K562 (cell line): Measurements from ENCODE around the gene CABP7. TPM values are rescaled to one million over a fixed set of nuclear protein-coding genes. Genes with fewer than 3 reads are reported as not detected.

Source experiments
- C11orf30 ChIP-seq: fragments of 450-650 bp; IDR thresholded peaks from 2 replicates; pipeline ENCODE4 v1.6.1; 2016; ENCODE audit warnings: low read depth, mild to moderate bottlenecking
- DDX20 ChIP-seq: fragments of 450-650 bp; IDR thresholded peaks from 2 replicates; pipeline ENCODE4 v1.6.1; 2016; ENCODE audit warnings: missing genetic modification characterization, low read depth, mild to moderate bottlenecking, missing compliant biosample characterization, moderate library complexity
- MAFG ChIP-seq: fragments of 450-650 bp; conservative IDR thresholded peaks from 2 replicates; pipeline ENCODE4 v1.6.1; 2016; ENCODE audit warnings: missing genetic modification characterization, missing compliant biosample characterization
- NCOA6 ChIP-seq: fragments of 450-650 bp; IDR thresholded peaks from 2 replicates; pipeline ENCODE4 v1.6.1; 2017; ENCODE audit warnings: mild to moderate bottlenecking
- NFE2L1 ChIP-seq: fragments of 450-650 bp; IDR thresholded peaks from 2 replicates; pipeline ENCODE4 v1.6.1; 2016; ENCODE audit warnings: missing genetic modification characterization, low read depth, mild to moderate bottlenecking, missing compliant biosample characterization, moderate library complexity, borderline replicate concordance
- POLR2AphosphoS5 ChIP-seq: IDR thresholded peaks from 2 replicates; pipeline ENCODE4 v1.6.1; 2011; ENCODE audit warnings: mild to moderate bottlenecking, low read depth, low read length, moderate library complexity; ENCODE audit not compliant: control insufficient read depth, insufficient read depth
- PYGO2 ChIP-seq: fragments of 450-650 bp; IDR thresholded peaks from 2 replicates; pipeline ENCODE4 v1.6.1; 2016; ENCODE audit warnings: mild to moderate bottlenecking, missing genetic modification characterization, moderate library complexity, missing compliant biosample characterization
- RBM39 ChIP-seq: fragments of 200-400 bp; formaldehyde crosslinking; optimal IDR thresholded peaks from 2 replicates; pipeline ENCODE3; 2018; ENCODE audit warnings: low read depth, low read length
- SETDB1 ChIP-seq: IDR thresholded peaks from one replicate; pipeline ENCODE4 v1.6.1; 2012; ENCODE audit warnings: low read length, control low read depth, inconsistent platforms
- SREBF2 ChIP-seq: sonication (generic); formaldehyde crosslinking; IDR thresholded peaks from 2 replicates; pipeline ENCODE4 v1.4.0; 2020; ENCODE audit warnings: mild to moderate bottlenecking, missing genetic modification reagents
- SRSF7 ChIP-seq: fragments of 200-400 bp; formaldehyde crosslinking; optimal IDR thresholded peaks from 2 replicates; pipeline ENCODE3; 2017; ENCODE audit warnings: mild to moderate bottlenecking, low read depth, low read length
- YBX1 ChIP-seq: fragments of 450-650 bp; IDR thresholded peaks from 2 replicates; pipeline ENCODE4 v1.7.1; 2016; ENCODE audit warnings: mild to moderate bottlenecking
- ZBTB17 ChIP-seq: fragments of 450-650 bp; formaldehyde crosslinking; IDR thresholded peaks from 2 replicates; pipeline ENCODE4 v1.4.0; 2020; ENCODE audit warnings: mild to moderate bottlenecking
- ZFP1 ChIP-seq: fragments of 450-650 bp; formaldehyde crosslinking; IDR thresholded peaks from 2 replicates; pipeline ENCODE4 v1.4.0; 2020; ENCODE audit warnings: mild to moderate bottlenecking, mixed read lengths
- ZFPM2 ChIP-seq: fragments of 250-450 bp; sonication (Bioruptor Pico); IDR thresholded peaks from 2 replicates; pipeline ENCODE4 v1.5.1; 2022; ENCODE audit warnings: mild to moderate bottlenecking
- ZNF212 ChIP-seq: fragments of 450-650 bp; formaldehyde crosslinking; IDR thresholded peaks from 2 replicates; pipeline ENCODE4 v1.4.0; 2020; ENCODE audit warnings: mild to moderate bottlenecking
- ZNF507 ChIP-seq: conservative IDR thresholded peaks from 2 replicates; pipeline ENCODE4 v1.6.1; 2017; ENCODE audit warnings: missing genetic modification characterization, missing compliant biosample characterization
- ZNF785 ChIP-seq: fragments of 250-450 bp; sonication (Bioruptor Pico); IDR thresholded peaks from 2 replicates; pipeline ENCODE4 v1.4.0; 2020; ENCODE audit warnings: mild to moderate bottlenecking
- polyA plus RNA-seq, 8 experiments: library from polyadenylated mRNA; depleted of rRNA in 4 of 8; stranded (reverse) in 5 of 8; unstranded in 3 of 8; fragments of >200 nt; fragmentation: Nextera tagmentation in 2 of 8; fragmentation: Illumina TruSeq in 1 of 8; extraction: Ambion mirVana in 2 of 8; extraction: Trizol in 1 of 8; gene quantifications; 2 replicates each; pipeline versions ENCODE4 v1.2.1 to v1.2.3, GENCODE V29; 2011 to 2014; ENCODE audit warnings: inconsistent platforms in 1 of 8, missing spikeins in 1 of 8
- total RNA-seq, 7 experiments: library from RNA; depleted of rRNA in 6 of 7; stranded (reverse); fragments of >200 nt in 6 of 7; fragmentation: Illumina TruSeq in 2 of 7; extraction: Trizol in 2 of 7; gene quantifications; 2 replicates each; pipeline versions ENCODE4 v1.2.1 to v1.2.3, GENCODE V29; 2011 to 2021; ENCODE audit warnings: low replicate concordance in 1 of 7
- TF ChIP-seq, protein P1 (sequence below): sonication (generic); formaldehyde crosslinking; IDR thresholded peaks from 2 replicates; pipeline ENCODE4 v1.5.0; 2020; ENCODE audit warnings: missing genetic modification reagents
- TF ChIP-seq, protein P2 (sequence below), 3 experiments: IDR thresholded peaks in 2 of 3; conservative IDR thresholded peaks in 1 of 3; 2 replicates each; pipeline ENCODE4 v1.5.1; 2011 to 2012; ENCODE audit warnings: low read length in 3 of 3, mild to moderate bottlenecking in 3 of 3, control low read depth in 2 of 3, improper control_type of control experiment in 1 of 3, inconsistent platforms in 1 of 3, low read depth in 1 of 3, mixed read lengths in 1 of 3, moderate library complexity in 1 of 3; ENCODE audit not compliant: insufficient read depth in 2 of 3
- TF ChIP-seq, protein P3 (sequence below): sonication (generic); formaldehyde crosslinking; IDR thresholded peaks from 2 replicates; pipeline ENCODE4 v1.8.0; 2022; ENCODE audit warnings: missing genetic modification reagents, mild to moderate bottlenecking, moderate library complexity, borderline replicate concordance

Gene CABP7
- total and polyA plus RNA-seq, 9 of the 15 experiments (the other 6 are each of a cell fraction or from before 2014, with no cell fraction given): not detected

DNA sequence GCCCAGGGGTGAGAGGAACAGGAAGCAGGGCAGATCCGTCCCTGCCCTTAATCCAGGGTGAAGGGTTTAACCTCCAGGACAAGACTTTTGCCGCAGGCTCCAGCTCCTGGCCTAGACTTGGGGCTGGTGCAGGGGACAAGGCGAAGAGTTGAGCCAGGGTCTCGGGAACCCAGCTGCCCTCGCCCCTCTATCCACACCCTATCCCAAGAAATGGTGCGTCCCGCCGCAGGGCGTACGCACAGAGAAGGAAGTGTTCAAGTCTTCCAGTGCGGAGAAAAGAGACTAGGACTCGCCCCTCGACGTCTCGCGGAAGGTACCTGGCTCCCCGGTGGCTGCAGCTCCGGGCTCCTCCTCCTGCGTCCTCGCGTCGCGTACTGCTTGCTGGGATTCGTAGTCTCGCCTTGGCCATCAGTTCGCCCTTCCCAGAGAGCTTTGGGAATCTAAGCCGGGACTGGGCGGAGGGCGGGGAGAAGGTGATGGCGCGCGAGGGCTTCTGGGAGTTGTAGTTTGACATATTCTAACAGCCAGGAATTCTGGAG is 46.9 kb downstream of the CABP7 start, which contains the start of gene ZMAT5 (continued):
- no peak for TF ChIP-seq ZFPM2 (CRISPR knock-in tag)
- peak; percentile 41; the same call in 1 of the 2 replicates for TF ChIP-seq POLR2AphosphoS5
- no peak for TF ChIP-seq SETDB1
- TF ChIP-seq PYGO2 (tag): no peak
- TF ChIP-seq ZBTB17: no peak
- no peak for TF ChIP-seq RBM39
- no peak for TF ChIP-seq C11orf30
- no peak for TF ChIP-seq NFE2L1 (tag)
- TF ChIP-seq, protein P1, sequence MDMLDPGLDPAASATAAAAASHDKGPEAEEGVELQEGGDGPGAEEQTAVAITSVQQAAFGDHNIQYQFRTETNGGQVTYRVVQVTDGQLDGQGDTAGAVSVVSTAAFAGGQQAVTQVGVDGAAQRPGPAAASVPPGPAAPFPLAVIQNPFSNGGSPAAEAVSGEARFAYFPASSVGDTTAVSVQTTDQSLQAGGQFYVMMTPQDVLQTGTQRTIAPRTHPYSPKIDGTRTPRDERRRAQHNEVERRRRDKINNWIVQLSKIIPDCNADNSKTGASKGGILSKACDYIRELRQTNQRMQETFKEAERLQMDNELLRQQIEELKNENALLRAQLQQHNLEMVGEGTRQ (CRISPR knock-in tag): no peak
- TF ChIP-seq, protein P2, sequence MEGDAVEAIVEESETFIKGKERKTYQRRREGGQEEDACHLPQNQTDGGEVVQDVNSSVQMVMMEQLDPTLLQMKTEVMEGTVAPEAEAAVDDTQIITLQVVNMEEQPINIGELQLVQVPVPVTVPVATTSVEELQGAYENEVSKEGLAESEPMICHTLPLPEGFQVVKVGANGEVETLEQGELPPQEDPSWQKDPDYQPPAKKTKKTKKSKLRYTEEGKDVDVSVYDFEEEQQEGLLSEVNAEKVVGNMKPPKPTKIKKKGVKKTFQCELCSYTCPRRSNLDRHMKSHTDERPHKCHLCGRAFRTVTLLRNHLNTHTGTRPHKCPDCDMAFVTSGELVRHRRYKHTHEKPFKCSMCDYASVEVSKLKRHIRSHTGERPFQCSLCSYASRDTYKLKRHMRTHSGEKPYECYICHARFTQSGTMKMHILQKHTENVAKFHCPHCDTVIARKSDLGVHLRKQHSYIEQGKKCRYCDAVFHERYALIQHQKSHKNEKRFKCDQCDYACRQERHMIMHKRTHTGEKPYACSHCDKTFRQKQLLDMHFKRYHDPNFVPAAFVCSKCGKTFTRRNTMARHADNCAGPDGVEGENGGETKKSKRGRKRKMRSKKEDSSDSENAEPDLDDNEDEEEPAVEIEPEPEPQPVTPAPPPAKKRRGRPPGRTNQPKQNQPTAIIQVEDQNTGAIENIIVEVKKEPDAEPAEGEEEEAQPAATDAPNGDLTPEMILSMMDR (IDR thresholded peaks at IDR 0.05 in 2 of 3, conservative IDR thresholded peaks at IDR 0.05 in 1 of 3; ENCODE audit: insufficient read depth in 2 of 3, low read depth in 1 of 3, low read length in 3 of 3): no peak
- no peak for TF ChIP-seq SREBF2 (CRISPR knock-in tag)
- TF ChIP-seq, protein P3, sequence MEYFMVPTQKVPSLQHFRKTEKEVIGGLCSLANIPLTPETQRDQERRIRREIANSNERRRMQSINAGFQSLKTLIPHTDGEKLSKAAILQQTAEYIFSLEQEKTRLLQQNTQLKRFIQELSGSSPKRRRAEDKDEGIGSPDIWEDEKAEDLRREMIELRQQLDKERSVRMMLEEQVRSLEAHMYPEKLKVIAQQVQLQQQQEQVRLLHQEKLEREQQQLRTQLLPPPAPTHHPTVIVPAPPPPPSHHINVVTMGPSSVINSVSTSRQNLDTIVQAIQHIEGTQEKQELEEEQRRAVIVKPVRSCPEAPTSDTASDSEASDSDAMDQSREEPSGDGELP (CRISPR knock-in tag): no peak; the same call in 1 of the 2 replicates
- TF ChIP-seq SRSF7: no peak
- no peak for TF ChIP-seq ZNF785
- TF ChIP-seq NCOA6: peak; percentile 63; the same call in 1 of the 2 replicates
- TF ChIP-seq ZNF507 (tag): no peak
- no peak for TF ChIP-seq ZNF212 (CRISPR knock-in tag)
- no peak for TF ChIP-seq ZFP1
- no peak for TF ChIP-seq MAFG
- TF ChIP-seq DDX20: no peak
- TF ChIP-seq YBX1: no peak
